K562 (cell line): Measurements from ENCODE around the gene NBEAL2. TPM values are rescaled to one million over a fixed set of nuclear protein-coding genes. Genes with fewer than 3 reads are reported as not detected.
A peak's percentile ranks its signal among the peaks of the same experiment; 100 is the strongest.

ENCODE experiments used
- CBX1 ChIP-seq: sonication (generic); IDR thresholded peaks from 2 replicates; pipeline ENCODE4 v1.6.1; 2016; ENCODE audit warnings: antibody characterized with exemption, low read depth, mild to moderate bottlenecking
- EZH2 ChIP-seq: IDR thresholded peaks from 2 replicates; pipeline ENCODE4 v1.6.1; 2012; ENCODE audit warnings: low read depth, mild to moderate bottlenecking, inconsistent platforms, low read length, borderline replicate concordance
- HMGN3 ChIP-seq: IDR thresholded peaks from 2 replicates; pipeline ENCODE4 v1.6.1; 2011; ENCODE audit warnings: borderline replicate concordance, low read depth, mild to moderate bottlenecking, mixed read lengths, low read length; ENCODE audit not compliant: insufficient read length; ENCODE audit errors: extremely low read depth
- PRPF4 ChIP-seq: fragments of 200-400 bp; formaldehyde crosslinking; IDR thresholded peaks from one replicate; pipeline ENCODE4 v1.6.1; 2017; ENCODE audit warnings: low read length, low read depth, mild to moderate bottlenecking; ENCODE audit not compliant: insufficient read depth, poor library complexity, severe bottlenecking
- SIN3A ChIP-seq, 2 experiments: fragments of 150-350 bp in 1 of 2; IDR thresholded peaks; 2 replicates each; pipeline ENCODE4 v1.6.1; 2011 to 2016; ENCODE audit warnings: borderline replicate concordance in 2 of 2, low read depth in 2 of 2, low read length in 2 of 2, mild to moderate bottlenecking in 2 of 2, moderate library complexity in 2 of 2; ENCODE audit not compliant: control insufficient read depth in 1 of 2
- U2AF1 ChIP-seq: fragments of 200-400 bp; formaldehyde crosslinking; optimal IDR thresholded peaks from 2 replicates; pipeline ENCODE3; 2017; ENCODE audit warnings: mild to moderate bottlenecking, low read depth, low read length, moderate library complexity
- ZNF239 ChIP-seq: fragments of 250-450 bp; sonication (Bioruptor Pico); IDR thresholded peaks from 2 replicates; pipeline ENCODE4 v1.4.0; 2020; ENCODE audit warnings: mild to moderate bottlenecking
- polyA plus RNA-seq, 8 experiments: library from polyadenylated mRNA; depleted of rRNA in 4 of 8; stranded (reverse) in 5 of 8; unstranded in 3 of 8; fragments of >200 nt; fragmentation: Nextera tagmentation in 2 of 8; fragmentation: Illumina TruSeq in 1 of 8; extraction: Ambion mirVana in 2 of 8; extraction: Trizol in 1 of 8; gene quantifications; 2 replicates each; pipeline versions ENCODE4 v1.2.1 to v1.2.3, GENCODE V29; 2011 to 2014; ENCODE audit warnings: inconsistent platforms in 1 of 8, missing spikeins in 1 of 8
- total RNA-seq, 7 experiments: library from RNA; depleted of rRNA in 6 of 7; stranded (reverse); fragments of >200 nt in 6 of 7; fragmentation: Illumina TruSeq in 2 of 7; extraction: Trizol in 2 of 7; gene quantifications; 2 replicates each; pipeline versions ENCODE4 v1.2.1 to v1.2.3, GENCODE V29; 2011 to 2021; ENCODE audit warnings: low replicate concordance in 1 of 7
- TF ChIP-seq, protein P1 (sequence below): sonication (generic); formaldehyde crosslinking; IDR thresholded peaks from 2 replicates; pipeline ENCODE4 v1.8.0; 2022; ENCODE audit warnings: mild to moderate bottlenecking, missing genetic modification reagents
- TF ChIP-seq, protein P2 (sequence below): fragments of 250-450 bp; sonication (Bioruptor Pico); IDR thresholded peaks from 2 replicates; pipeline ENCODE4 v1.8.0; 2022; ENCODE audit warnings: moderate library complexity, mild to moderate bottlenecking, inconsistent platforms
- TF ChIP-seq, protein P3 (sequence below): fragments of 450-650 bp; IDR thresholded peaks from 2 replicates; pipeline ENCODE4 v1.6.1; 2016; ENCODE audit warnings: low read depth

NBEAL2 gene
- total and polyA plus RNA-seq, 9 of the 15 experiments (the other 6 are each of a cell fraction or from before 2014, with no cell fraction given), result 0.06 to 114 (median 29.6) TPM

DNA sequence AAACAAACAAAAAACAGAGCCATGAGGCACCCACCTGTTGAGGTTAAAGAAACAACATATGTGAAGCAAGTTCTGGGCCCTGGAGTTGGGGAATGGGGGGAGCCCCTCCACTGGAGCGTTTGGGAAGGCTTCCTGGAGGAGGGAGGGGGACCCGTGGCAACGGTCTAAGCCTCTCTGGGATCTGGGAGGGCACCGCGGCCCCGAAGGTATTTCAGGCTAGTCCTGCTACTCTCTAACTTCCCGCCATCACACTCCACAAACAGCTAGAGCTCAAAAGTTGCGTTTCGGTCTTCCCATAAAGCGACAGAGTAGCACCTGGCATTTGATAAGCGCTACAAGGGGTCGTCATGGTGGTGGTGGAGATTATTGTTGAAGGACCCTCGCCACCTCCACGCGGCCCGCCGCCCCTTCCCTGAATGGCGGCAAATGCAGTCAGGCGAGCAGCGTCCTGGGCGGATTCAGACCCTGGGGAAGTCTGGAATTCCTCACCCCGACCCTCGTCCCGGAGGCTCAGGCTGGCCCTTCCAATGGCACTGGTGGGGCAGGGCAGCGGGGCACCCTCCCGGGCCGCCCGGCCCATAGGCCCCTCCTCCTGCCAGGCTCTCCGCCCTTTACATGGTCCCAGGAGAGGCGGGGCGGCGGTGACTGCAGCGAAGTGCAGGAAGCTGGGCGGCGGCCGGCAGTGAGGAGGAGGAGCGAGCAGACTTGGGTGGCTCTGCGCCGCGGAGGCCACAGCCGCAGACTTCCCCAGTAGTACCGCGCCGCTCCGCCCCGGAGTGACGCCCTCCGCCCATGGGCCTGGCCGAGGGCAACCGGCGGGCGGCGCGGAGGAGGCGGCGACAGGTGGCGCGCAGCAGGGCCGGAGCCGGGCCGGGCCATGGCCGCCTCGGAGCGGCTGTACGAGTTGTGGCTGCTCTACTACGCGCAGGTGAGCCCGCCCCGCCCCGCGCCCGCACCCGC lies at the start of gene NBEAL2 (continued):
- TF ChIP-seq PRPF4 (no peak), CBX1 (peak; percentile 87; the same call in 1 of the 2 replicates), EZH2 (no peak), ZNF239 (CRISPR knock-in tag) (no peak), HMGN3 (peak; percentile 90), SIN3A (IDR thresholded peaks at IDR 0.05; ENCODE audit: borderline replicate concordance in 2 of 2, control insufficient read depth in 1 of 2, low read depth in 2 of 2, low read length in 2 of 2) (peak; percentile 63 to 71; a peak in 2 of 4 replicates), U2AF1 (peak; percentile 70)
- TF ChIP-seq, protein P1, sequence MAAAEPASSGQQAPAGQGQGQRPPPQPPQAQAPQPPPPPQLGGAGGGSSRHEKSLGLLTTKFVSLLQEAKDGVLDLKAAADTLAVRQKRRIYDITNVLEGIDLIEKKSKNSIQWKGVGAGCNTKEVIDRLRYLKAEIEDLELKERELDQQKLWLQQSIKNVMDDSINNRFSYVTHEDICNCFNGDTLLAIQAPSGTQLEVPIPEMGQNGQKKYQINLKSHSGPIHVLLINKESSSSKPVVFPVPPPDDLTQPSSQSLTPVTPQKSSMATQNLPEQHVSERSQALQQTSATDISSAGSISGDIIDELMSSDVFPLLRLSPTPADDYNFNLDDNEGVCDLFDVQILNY, result 0 out of 2 replicates have a peak, but pooled peaks have one; percentile 72
- TF ChIP-seq, protein P2, sequence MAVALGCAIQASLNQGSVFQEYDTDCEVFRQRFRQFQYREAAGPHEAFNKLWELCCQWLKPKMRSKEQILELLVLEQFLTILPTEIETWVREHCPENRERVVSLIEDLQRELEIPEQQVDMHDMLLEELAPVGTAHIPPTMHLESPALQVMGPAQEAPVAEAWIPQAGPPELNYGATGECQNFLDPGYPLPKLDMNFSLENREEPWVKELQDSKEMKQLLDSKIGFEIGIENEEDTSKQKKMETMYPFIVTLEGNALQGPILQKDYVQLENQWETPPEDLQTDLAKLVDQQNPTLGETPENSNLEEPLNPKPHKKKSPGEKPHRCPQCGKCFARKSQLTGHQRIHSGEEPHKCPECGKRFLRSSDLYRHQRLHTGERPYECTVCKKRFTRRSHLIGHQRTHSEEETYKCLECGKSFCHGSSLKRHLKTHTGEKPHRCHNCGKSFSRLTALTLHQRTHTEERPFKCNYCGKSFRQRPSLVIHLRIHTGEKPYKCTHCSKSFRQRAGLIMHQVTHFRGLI (CRISPR knock-in tag), result no peak
- TF ChIP-seq, protein P3, sequence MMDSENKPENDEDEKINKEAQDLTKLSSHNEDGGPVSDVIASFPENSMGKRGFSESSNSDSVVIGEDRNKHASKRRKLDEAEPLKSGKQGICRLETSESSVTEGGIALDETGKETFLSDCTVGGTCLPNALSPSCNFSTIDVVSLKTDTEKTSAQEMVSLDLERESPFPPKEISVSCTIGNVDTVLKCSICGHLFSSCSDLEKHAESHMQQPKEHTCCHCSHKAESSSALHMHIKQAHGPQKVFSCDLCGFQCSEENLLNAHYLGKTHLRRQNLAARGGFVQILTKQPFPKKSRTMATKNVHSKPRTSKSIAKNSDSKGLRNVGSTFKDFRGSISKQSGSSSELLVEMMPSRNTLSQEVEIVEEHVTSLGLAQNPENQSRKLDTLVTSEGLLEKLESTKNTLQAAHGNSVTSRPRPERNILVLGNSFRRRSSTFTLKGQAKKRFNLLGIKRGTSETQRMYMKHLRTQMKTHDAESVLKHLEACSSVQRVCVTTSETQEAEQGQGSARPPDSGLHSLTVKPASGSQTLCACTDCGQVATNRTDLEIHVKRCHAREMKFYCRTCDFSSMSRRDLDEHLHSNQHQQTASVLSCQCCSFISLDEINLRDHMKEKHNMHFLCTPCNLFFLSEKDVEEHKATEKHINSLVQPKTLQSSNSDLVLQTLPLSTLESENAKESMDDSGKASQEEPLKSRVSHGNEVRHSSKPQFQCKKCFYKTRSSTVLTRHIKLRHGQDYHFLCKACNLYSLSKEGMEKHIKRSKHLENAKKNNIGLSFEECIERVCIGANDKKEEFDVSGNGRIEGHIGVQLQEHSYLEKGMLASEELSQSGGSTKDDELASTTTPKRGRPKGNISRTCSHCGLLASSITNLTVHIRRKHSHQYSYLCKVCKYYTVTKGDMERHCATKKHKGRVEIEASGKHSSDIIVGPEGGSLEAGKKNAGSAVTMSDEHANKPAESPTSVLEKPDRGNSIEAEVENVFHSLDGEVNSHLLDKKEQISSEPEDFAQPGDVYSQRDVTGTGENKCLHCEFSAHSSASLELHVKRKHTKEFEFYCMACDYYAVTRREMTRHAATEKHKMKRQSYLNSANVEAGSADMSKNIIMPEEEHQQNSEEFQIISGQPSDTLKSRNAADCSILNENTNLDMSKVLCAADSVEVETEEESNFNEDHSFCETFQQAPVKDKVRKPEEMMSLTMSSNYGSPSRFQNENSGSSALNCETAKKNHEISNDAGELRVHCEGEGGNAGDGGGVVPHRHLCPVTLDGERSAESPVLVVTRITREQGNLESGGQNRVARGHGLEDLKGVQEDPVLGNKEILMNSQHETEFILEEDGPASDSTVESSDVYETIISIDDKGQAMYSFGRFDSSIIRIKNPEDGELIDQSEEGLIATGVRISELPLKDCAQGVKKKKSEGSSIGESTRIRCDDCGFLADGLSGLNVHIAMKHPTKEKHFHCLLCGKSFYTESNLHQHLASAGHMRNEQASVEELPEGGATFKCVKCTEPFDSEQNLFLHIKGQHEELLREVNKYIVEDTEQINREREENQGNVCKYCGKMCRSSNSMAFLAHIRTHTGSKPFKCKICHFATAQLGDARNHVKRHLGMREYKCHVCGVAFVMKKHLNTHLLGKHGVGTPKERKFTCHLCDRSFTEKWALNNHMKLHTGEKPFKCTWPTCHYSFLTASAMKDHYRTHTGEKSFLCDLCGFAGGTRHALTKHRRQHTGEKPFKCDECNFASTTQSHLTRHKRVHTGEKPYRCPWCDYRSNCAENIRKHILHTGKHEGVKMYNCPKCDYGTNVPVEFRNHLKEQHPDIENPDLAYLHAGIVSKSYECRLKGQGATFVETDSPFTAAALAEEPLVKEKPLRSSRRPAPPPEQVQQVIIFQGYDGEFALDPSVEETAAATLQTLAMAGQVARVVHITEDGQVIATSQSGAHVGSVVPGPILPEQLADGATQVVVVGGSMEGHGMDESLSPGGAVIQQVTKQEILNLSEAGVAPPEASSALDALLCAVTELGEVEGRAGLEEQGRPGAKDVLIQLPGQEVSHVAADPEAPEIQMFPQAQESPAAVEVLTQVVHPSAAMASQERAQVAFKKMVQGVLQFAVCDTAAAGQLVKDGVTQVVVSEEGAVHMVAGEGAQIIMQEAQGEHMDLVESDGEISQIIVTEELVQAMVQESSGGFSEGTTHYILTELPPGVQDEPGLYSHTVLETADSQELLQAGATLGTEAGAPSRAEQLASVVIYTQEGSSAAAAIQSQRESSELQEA, result no peak
